ENCODE measurements around the gene ITGB5.

The ITGB5 gene

DNA sequence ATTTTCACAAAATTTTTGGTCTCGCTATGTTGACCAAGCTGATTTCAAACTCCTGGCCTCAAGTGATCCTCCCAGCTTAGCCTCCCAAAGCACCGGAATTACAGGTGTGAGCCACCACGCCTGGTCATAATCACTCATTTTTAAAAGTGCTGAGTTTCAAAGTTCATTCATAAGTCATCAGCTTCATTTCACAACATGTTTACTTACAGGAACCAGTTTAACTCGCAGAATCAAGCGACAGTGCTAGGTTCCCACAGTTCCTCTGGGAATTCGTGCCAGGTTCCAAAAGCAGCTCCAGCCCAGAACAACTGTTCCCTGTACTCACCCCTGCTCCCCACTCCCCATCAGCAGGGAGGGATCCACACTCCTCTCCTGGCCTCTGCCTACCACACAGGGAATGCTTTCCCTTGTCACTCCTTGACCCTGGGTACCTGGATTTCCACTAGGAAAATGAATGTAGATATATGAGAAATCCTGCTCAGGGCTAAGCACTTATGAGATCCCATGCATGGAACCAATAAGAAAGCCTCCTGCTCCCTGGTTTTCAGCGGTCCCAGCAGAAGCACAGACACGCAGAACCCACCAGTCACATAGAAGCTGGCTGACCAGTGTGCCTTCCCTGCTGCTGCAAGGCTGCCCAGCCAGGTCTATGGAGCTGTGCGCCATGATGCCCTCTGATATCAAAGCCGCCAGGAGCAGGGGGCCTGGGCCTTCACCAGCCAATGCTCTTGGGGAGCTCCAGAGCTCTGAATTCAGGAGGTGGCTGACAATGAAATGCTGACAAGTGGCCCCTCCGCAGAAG is 72.3 kb downstream of the ITGB5 start:
- DNase-seq (ENCODE audit: low spot score) = no peak
- no peak for FAIRE-seq

GRCh38 chr3:124813541-124813940 is 73.6 kb downstream of the ITGB5 start:
- FAIRE-seq = no peak
- DNase-seq (ENCODE audit: low spot score) = no peak

- DNase-seq (ENCODE audit: low spot score) = peak; percentile 87
- peak; percentile 90 for FAIRE-seq
Measured at GRCh38 chr3:124812291-124813265, 74.6 kb downstream of the ITGB5 start.

DNA sequence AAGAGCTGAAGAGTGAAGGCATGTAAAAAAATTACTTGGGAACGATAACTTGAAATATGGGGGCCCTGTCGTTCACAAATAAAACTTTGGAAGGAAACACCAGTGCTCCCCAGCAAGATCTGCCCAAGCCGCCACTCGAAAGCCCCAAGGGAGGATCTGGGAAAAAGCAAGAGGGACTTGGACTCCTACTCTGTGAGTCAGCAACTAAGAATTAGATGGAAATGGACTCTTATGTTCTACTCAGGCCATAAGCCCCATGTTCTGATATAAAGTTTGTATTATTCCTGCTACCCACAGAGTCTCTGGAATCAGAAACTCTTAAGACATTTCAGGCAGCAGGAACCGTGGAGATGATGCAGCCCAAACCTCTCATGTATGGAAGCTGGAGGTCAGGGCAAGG is 75.7 kb downstream of the ITGB5 start:
- DNase-seq (ENCODE audit: low spot score) = no peak
- no peak for FAIRE-seq

DNA sequence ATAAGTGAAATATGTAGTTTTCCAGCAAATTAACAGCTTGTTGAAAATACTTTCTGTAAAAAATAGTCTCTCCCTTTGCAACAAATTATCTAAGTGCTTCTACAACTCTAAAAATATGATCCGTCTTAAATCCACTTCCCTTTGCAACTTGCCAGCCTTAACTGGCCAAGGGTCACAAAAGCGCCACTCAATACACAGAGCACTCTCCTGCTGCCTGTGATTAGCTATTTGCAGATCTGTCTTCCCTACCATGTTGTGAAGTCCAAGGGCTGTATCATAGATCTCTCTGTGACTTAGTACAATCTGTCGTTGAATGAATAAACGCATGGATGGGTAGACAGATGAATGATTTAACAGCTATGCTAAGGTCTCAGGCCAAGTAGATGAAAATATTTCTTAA is 76.2 kb downstream of the ITGB5 start:
- DNase-seq (ENCODE audit: low spot score) (no peak), FAIRE-seq (no peak)

- DNase-seq (ENCODE audit: low spot score) (no peak), FAIRE-seq (peak; percentile 81)
Measured at GRCh38 chr3:124809039-124809438, 78.1 kb downstream of the ITGB5 start.

- FAIRE-seq = no peak
Measured at GRCh38 chr3:124805671-124806070, 81.5 kb downstream of the ITGB5 start.

DNA sequence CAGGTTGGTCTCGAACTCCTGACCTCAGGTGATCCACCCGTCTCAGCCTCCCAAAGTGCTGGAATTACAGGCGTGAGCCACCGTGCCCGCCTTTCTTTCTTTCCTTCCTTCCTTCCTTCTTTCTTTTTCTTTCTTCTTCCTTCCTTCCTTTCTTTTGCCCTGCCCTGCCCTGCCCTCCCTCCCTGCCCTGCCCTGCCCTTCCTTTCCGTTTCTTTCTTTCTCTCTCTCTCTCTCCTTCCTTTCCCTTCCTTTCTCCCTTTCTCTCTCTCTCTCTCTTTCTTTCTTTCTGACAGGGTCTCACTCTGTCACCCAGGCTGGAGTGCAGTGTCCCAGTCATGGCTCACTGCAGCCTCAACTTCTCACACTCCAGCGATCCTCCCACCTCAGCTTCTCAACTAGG is 82.3 kb downstream of the ITGB5 start:
- DNase-seq (ENCODE audit: low spot score) = no peak
- FAIRE-seq = no peak

More at GRCh38 chr3:124805671-124806070, 81.5 kb downstream of the ITGB5 start:
- DNase-seq (ENCODE audit: low spot score) = no peak

DNA sequence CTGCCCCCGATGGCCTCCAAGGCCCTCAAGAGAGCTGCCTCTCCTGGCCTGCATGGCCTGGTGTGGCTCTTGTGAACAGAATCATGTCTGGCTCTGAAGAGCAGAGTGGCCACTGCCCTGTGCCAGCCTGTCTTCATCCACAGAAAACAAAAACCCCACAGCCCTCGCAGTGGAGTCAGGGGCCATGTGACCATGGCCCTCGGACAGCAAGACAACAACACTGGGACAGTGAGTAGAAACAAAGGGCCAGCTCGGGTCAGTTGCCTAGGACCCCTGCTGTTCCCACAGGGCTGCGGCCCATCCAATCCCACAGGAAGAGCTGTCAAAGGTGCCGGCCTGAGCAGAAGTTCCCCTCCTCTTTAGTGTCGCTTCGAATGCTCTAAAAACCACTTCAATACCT is 84.5 kb downstream of the ITGB5 start:
- DNase-seq (ENCODE audit: low spot score) (no peak), FAIRE-seq (no peak)

DNA sequence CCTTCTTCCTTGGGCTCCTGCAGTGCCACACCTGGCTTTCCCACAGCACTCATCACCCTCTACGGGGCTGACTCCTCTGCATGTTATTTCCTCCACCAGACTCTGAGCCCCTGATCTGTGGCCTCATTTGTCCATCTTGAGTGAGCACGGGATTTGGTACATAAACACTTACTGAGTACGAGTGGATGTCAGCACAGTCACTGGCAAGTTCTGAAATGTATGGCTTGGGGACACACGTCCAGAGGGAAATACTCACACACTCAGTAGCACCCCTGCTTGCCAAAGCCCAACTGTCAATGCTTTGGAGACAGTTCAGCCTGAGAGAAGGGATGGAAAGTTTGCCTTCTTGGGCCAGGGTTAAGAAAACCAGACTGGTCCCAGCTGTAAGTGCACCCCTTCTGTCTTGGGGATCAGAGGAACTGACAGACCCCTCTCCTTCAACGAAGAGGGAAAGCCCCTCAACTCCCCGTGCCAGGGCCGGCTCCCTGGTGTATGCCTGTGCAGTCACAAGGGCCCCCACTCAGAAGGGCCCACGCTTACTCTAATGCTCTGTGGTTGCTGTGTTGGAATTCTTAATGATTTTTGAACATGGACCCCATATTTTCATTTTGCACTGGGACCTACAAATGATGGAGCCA is 85.0 kb downstream of the ITGB5 start:
- peak; percentile 40 for FAIRE-seq

GRCh38 chr3:124800511-124801258 is 86.5 kb downstream of the ITGB5 start:
- FAIRE-seq (no peak), DNase-seq (ENCODE audit: low spot score) (no peak)

More for the DNA sequence above, 85.0 kb downstream of the ITGB5 start:
- no peak for DNase-seq (ENCODE audit: low spot score)

DNA sequence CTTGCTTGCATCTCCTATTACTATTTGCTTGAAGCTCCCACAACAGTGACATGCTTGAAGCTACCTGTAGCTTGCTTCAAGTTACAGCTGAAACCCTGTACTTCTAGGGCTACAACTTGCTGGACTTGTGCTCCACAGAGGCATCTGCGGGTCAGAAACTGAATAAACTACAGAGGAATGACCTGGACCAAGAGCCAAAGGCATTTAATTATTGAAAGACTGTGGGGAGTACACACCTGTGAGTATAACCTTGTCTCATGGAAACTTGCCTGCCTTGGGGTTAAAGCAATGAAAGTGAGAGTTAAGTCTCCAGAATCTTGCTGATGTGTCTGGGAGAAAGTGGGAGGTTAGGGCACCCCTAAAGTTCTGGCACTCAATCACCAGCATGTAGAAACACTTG is 87.1 kb downstream of the ITGB5 start:
- DNase-seq (ENCODE audit: low spot score) (no peak), FAIRE-seq (no peak)

GRCh38 chr3:124799676-124800075 is 87.5 kb downstream of the ITGB5 start:
- no peak for FAIRE-seq
- no peak for DNase-seq (ENCODE audit: low spot score)

DNA sequence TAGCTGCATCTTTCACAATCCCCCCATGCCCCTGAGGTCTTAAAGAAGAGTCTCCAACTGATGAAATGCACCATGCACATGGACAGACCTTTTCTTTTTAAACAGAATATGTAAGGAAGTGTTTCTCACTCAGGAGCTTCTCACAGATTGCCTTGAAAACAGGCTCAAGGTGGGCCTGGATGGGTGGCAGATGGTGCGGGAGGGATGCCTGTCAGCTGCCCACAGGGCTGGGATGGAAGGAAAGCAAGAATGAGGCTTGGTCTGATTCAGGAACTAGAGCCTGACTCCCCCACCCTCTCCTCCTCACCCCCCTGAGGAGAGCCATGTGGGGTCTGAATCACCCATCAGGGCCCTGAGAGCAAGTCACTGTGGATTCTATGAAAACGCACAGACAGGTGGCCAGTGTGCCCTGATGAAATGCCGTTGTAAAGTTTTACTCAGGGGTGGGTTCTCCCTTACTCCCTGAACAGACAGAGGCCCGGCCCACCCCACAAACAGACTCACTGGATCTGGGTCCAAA is 89.7 kb downstream of the ITGB5 start:
- DNase-seq (ENCODE audit: low spot score) (no peak), FAIRE-seq (no peak)

DNA sequence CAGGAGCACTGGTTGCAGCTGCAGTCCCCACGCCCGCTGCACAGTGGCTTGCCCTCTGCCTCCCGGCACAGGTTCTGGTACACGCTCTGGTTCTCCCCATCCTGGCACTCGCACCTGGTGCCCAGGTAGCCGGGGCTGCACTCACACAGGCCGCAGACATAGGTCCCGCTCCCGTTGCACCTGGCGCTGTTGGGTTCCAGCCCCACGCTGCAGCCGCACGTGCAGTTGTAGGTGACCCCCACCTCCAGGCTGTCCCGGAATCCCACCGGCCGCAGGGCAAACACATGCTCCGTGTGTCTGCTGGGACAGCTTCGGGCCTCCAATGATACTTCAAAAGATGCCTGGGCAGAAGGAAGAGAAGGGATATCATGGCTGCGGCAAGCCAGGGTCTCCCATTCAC is 90.7 kb downstream of the ITGB5 start:
- no peak for FAIRE-seq
- DNase-seq (ENCODE audit: low spot score) = no peak

DNA sequence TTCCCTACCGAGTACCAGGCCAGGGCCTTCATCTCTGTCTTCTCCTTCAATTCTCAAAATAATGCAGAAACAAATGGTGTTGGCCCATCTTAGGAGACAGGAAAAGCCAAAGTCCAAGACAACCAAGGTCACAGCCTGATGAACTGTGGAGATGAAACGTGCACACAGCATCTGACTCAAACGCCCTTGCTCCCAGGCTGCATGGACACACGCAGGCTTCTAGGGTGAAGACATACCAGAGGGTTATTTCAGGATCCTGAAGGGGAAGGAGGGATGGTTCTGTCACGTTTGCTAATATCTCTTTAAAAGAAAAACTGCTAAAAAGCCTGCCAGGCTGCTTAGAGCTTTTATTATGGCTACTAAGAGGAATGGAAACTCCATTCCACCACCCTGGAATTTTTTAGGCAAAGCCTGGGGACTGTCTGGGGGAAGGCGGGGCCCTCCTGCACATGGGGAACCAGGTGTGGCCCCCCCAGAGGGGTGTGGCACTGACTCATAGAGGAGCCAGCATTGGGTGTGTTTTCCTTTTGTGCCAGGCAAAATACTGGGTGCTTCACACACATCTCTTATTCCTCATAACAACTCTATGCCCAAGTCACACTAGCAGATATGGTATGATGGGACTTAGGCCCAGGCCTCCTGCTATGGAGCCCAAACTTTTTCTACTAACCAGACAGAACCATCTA is 94.0 kb downstream of the ITGB5 start:
- no peak for FAIRE-seq

DNA sequence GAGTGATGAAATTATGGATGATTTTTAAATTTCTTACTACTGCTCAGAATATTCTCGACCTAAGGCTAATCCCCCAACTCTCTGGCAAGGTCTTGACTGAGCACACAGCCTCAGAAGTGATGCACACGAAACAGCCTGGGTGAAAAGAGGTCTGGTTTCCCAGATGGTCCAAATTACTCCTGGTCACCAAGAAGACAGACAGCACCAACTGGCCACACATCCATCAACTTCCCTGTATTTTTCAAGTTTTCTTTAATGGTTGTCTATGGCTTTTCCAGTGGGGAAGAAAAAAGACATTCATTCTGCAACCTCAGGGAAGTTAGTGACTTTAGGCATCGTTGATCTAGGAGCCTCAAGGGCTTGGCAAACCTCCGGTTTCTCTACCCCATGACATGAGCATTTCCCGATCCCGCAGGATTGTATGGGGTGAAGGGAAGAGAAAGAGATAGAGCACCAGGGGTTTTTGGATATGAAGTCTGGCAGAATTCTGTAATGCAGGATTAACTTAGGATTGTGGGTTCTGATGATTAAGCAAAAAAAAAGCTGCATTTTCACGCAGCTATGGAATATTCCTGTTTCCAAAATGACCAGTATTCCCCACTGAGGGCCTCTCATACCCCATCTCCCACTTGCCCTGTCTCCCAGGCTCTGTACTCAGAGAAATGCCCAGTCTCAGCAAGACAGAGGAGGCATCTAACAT is 94.7 kb downstream of the ITGB5 start:
- no peak for DNase-seq (ENCODE audit: low spot score)
- FAIRE-seq = no peak

More for the DNA sequence above, 94.0 kb downstream of the ITGB5 start:
- no peak for DNase-seq (ENCODE audit: low spot score)

- FAIRE-seq (no peak), DNase-seq (ENCODE audit: low spot score) (no peak)
Measured at GRCh38 chr3:124791639-124792151, 95.5 kb downstream of the ITGB5 start.

DNA sequence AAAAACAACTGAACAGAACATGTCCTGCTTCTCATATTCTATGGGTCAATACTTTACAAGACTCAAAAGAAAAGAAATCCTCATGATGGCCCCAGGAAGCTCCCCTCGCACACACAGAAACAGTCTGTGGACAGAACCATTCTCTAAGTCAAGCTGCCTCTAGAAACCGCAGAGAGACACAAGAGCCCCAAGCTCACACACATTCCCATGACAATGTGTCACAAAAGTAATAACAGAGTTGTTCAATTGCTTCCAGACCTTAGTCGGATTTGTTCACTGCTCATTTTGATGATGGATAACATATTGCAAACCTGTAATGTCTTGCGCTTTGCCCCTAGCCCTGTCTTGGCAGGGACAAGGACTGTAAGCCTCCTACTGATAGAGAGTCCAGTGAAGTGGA is 96.0 kb downstream of the ITGB5 start:
- FAIRE-seq (no peak), DNase-seq (ENCODE audit: low spot score) (no peak)
